Stimulated activated CD4-positive, alpha-beta T cell treated with anti-CD3 and anti-CD28 coated beads, Interleukin-2, amount 100 ng/mL, for 48 hours (primary cell): ENCODE results near the gene MYL5.
A peak's percentile ranks its signal among the peaks of the same experiment; 100 is the strongest.
"Not testable (repeated sequence)": the region's sequence is repeated elsewhere in the genome, so short reads cannot be mapped to it uniquely, and the experiment has no call there.

Source experiments
- DNase-seq, 2 donors: peaks; one replicate each; pipeline ENCODE4 v3.0.0-alpha.2; 2020

The MYL5 gene

GRCh38 chr4:674172-675035, at the start of gene MYL5, which contains the start of gene ATP5ME:
Gene MYL5 (plus strand): TSS chr4:674542. CDS start chr4:678027, 3,485 bp downstream.
Gene ATP5ME (minus strand): TSS chr4:674276. CDS start chr4:674247, 29 bp downstream.
- peak; percentile 96 to 99 for DNase-seq

- DNase-seq: no peak
Observed at GRCh38 chr4:624705-625590, 49.4 kb upstream of the MYL5 start, which contains the start of gene PDE6B. Gene PDE6B (plus strand): TSS chr4:625573. CDS start chr4:625627, 54 bp downstream.

GRCh38 chr4:625631-626161, 48.6 kb upstream of the MYL5 start:
- no peak for DNase-seq

GRCh38 chr4:626201-627091, 47.9 kb upstream of the MYL5 start:
- DNase-seq: no peak

- DNase-seq: no peak
Observed at GRCh38 chr4:627347-628125, 46.8 kb upstream of the MYL5 start.

- DNase-seq: no peak
Observed at GRCh38 chr4:628311-628741, 46.0 kb upstream of the MYL5 start.

GRCh38 chr4:628821-629635, 45.3 kb upstream of the MYL5 start:
- no peak for DNase-seq

GRCh38 chr4:629636-629914, 44.8 kb upstream of the MYL5 start:
- no peak for DNase-seq

- DNase-seq: no peak
Observed at GRCh38 chr4:629915-630641, 44.3 kb upstream of the MYL5 start.

GRCh38 chr4:630656-631055, 43.7 kb upstream of the MYL5 start:
- no peak for DNase-seq

GRCh38 chr4:632196-632790, 42.0 kb upstream of the MYL5 start:
- no peak for DNase-seq

- no peak for DNase-seq
Observed at GRCh38 chr4:632926-633325, 41.4 kb upstream of the MYL5 start.

- no peak for DNase-seq
Observed at GRCh38 chr4:633406-633805, 40.9 kb upstream of the MYL5 start.

GRCh38 chr4:633976-634598, 40.3 kb upstream of the MYL5 start:
- no peak for DNase-seq

GRCh38 chr4:634599-634985, 39.8 kb upstream of the MYL5 start:
- no peak for DNase-seq

- not testable (repeated sequence) for DNase-seq
Observed at GRCh38 chr4:635066-635835, 39.1 kb upstream of the MYL5 start.

- no peak for DNase-seq
Observed at GRCh38 chr4:635851-636627, 38.3 kb upstream of the MYL5 start.
